ENCODE results near the gene BACH2. TPM values are rescaled to one million over a fixed set of nuclear protein-coding genes. Genes with fewer than 3 reads are reported as not detected.

Gene BACH2
- polyA plus RNA-seq, 1 experiment, result 0.10 TPM

DNA sequence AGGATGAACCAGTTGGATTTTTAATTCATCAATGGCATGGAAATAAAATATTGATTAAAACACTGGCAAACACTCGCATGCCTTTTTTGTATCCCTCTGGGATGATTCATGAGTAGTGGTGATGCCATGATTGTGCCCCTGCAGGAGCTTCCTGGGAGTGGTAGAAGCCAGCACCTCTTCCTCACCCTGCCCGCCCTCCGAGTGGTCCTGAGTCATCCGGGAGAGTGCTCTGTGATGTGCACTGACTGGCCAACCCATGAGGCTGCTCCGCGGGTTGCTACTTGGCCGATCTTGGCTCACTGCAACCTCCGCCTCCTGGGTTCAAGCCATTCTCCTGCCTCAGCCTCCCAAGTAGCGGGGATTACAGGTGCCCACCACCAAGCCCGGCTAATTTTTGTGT is 375.0 kb downstream of the BACH2 start:
- TF ChIP-seq, protein P1, sequence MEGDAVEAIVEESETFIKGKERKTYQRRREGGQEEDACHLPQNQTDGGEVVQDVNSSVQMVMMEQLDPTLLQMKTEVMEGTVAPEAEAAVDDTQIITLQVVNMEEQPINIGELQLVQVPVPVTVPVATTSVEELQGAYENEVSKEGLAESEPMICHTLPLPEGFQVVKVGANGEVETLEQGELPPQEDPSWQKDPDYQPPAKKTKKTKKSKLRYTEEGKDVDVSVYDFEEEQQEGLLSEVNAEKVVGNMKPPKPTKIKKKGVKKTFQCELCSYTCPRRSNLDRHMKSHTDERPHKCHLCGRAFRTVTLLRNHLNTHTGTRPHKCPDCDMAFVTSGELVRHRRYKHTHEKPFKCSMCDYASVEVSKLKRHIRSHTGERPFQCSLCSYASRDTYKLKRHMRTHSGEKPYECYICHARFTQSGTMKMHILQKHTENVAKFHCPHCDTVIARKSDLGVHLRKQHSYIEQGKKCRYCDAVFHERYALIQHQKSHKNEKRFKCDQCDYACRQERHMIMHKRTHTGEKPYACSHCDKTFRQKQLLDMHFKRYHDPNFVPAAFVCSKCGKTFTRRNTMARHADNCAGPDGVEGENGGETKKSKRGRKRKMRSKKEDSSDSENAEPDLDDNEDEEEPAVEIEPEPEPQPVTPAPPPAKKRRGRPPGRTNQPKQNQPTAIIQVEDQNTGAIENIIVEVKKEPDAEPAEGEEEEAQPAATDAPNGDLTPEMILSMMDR (IDR thresholded peaks at IDR 0.05; ENCODE audit: insufficient read depth, low read depth, low read length), result no peak
- ChIA-PET CTCF (interaction anchor here (0.5 kb wide), 1 partner anchor 40 kb away, joined by 4 read pairs; no protein-coding TSS in a partner anchor), POLR2A (no interaction called here)

DNA sequence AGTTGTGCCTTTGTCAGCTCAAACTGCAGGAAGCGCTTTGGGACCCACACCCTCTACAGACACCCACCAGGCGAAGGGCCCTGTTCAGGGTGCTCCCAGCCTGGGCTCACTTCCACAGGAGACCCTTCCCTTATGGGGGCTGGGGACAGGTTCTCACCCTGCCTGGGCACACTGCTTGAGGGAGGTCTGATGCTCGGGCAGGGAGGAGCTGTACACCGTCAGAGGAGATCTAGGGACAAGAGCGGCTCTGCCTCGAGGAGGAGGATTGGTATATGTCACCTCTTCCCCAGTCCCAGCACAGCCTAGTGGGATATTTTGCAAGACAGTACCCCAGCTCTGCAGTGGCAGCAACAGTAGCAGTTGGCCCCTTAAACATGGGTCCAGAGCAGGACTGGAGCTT is 375.4 kb downstream of the BACH2 start:
- ChIA-PET POLR2A (no interaction called here), CTCF (interaction anchor here (0.5 to 0.9 kb wide), 2 partner anchors 11 to 39 kb away, joined by 3 to 4 read pairs; no protein-coding TSS in a partner anchor)
- H3K27me3 ChIP-seq (ENCODE audit: control insufficient read depth, insufficient read depth, low read length), result no peaks in the 10 kb centered on the region
- no peak for DNase-seq (ENCODE audit: low read depth)
- TF ChIP-seq, protein P1 (IDR thresholded peaks at IDR 0.05; ENCODE audit: insufficient read depth, low read depth, low read length), result no peak
- H3K4me3 ChIP-seq (ENCODE audit: low read depth, low read length), result no peak overlapping the region
- H3K36me3 ChIP-seq (ENCODE audit: control insufficient read depth, insufficient read depth, low read length), result no peaks in the 10 kb centered on the region

More for the DNA sequence above, 375.0 kb downstream of the BACH2 start:
- Histone ChIP-seq H3K27me3 (ENCODE audit: control insufficient read depth, insufficient read depth, low read length) (no peaks in the 10 kb centered on the region), H3K36me3 (ENCODE audit: control insufficient read depth, insufficient read depth, low read length) (no peaks in the 10 kb centered on the region), H3K4me3 (ENCODE audit: low read depth, low read length) (no peak overlapping the region)
- DNase-seq (ENCODE audit: low read depth), result no peak

DNA sequence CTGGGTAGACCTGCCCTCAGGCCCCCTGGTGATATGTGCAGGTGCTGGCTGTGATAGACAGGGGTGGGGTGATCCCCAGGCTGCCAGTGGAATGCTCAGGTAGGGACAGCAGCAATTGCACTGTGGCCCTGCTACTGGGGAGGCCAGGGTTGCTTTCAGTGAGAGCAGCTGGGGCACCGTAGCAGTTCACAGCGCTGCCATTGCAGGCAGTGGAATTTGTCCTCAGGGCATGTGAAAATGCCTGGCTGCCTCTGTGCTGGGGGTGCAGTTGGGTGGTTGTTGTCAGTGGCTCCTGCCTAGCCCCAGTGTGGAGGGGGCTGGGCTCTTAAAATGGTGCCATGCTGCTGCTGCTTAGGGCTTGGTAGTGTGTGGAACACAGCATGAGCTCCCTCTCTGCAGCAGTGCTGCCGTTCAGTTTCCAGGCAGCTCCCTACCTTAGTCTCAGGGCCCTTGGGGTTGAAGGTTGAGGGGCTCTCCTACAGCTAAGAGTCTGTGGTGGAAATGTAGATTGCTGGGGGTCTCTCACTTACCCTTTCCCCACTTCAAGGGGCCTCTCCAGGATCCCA is 378.8 kb downstream of the BACH2 start:
- H3K36me3 ChIP-seq (ENCODE audit: control insufficient read depth, insufficient read depth, low read length), result no peaks in the 10 kb centered on the region
- TF ChIP-seq, protein P1 (IDR thresholded peaks at IDR 0.05; ENCODE audit: insufficient read depth, low read depth, low read length), result no peak
- ChIA-PET POLR2A (no interaction called here), CTCF (no interaction called here)
- H3K4me3 ChIP-seq (ENCODE audit: low read depth, low read length), result no peak overlapping the region
- H3K27me3 ChIP-seq (ENCODE audit: control insufficient read depth, insufficient read depth, low read length), result no peaks in the 10 kb centered on the region
- no peak for DNase-seq (ENCODE audit: low read depth)

DNA sequence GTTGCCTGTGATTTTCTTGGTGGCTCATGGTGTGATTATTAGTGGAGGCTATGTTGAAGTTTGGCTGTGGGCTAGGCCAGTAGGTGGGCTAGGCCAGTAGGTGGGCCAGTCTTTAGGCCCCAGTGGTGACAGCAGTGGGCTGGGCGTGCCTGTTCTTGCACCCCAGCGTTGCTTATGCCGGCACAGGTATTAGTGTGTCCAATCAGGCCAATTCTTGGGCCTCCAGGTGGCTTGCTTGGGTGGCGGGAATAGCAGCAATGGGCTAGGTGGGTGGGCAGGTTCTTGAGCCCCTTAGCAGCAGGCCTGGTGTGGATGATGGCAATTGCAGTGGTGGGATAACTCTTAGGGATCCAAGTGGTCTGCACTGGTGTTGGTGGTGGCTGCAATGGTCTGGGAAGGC is 379.4 kb downstream of the BACH2 start:
- Histone ChIP-seq H3K4me3 (ENCODE audit: low read depth, low read length) (no peak overlapping the region), H3K36me3 (ENCODE audit: control insufficient read depth, insufficient read depth, low read length) (no peaks in the 10 kb centered on the region), H3K27me3 (ENCODE audit: control insufficient read depth, insufficient read depth, low read length) (no peaks in the 10 kb centered on the region)
- TF ChIP-seq, protein P1 (IDR thresholded peaks at IDR 0.05; ENCODE audit: insufficient read depth, low read depth, low read length), result no peak
- ChIA-PET CTCF (no interaction called here), POLR2A (no interaction called here)
- no peak for DNase-seq (ENCODE audit: low read depth)

DNA sequence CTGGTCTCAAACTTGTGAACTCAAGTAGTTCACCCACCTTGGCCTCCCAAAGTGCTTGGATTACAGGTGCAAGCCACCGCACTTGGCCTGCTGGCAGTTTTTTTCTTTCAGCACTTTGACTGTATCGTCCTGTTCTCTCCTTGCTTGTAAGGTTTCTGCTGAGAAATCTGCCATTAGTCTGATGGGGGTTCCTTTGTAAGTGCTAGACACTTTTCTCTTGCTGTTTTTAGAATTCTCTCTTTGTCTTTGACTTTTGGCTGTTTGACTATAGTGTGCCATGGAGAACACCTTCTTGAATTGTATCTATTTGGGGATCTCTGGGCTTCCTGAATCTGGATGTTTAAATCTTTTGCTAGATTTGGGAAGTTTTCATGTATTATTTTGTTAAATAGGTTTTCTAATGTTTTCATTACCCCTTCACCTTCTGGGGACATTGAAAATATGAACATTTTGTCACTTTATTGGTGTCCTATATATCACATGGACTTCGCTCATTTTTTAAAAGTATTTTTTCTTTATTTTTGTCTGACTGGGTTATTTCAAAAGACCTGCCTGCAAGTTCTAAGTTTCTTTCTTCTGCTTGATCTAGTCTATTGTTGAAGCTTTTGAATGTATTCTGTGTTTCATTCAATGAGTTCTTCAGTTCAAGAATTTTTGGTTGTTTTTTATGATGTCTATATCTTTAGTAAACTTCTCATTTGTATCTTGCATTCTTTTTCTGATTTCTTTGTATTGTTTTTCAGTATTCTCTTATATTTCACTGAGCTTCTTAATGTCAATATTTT is 380.3 kb downstream of the BACH2 start:
- DNase-seq (ENCODE audit: low read depth), result no peak
- Histone ChIP-seq H3K36me3 (ENCODE audit: control insufficient read depth, insufficient read depth, low read length) (no peaks in the 10 kb centered on the region), H3K27me3 (ENCODE audit: control insufficient read depth, insufficient read depth, low read length) (no peaks in the 10 kb centered on the region), H3K4me3 (ENCODE audit: low read depth, low read length) (no peak overlapping the region)
- ChIA-PET POLR2A (no interaction called here), CTCF (no interaction called here)
- TF ChIP-seq, protein P1 (IDR thresholded peaks at IDR 0.05; ENCODE audit: insufficient read depth, low read depth, low read length), result no peak

Measured in BJ (cell line).